Germinal center (tissue), 1 donor: ENCODE measurements around the gene GRPR.
"Not testable (repeated sequence)": the region's sequence is repeated elsewhere in the genome, so short reads cannot be mapped to it uniquely, and the experiment has no call there.

Experiments
- DNase-seq: peaks from one replicate; pipeline ENCODE4 v3.0.0; 2012; ENCODE audit warnings: mixed read lengths, low spot score

GRPR gene

DNA sequence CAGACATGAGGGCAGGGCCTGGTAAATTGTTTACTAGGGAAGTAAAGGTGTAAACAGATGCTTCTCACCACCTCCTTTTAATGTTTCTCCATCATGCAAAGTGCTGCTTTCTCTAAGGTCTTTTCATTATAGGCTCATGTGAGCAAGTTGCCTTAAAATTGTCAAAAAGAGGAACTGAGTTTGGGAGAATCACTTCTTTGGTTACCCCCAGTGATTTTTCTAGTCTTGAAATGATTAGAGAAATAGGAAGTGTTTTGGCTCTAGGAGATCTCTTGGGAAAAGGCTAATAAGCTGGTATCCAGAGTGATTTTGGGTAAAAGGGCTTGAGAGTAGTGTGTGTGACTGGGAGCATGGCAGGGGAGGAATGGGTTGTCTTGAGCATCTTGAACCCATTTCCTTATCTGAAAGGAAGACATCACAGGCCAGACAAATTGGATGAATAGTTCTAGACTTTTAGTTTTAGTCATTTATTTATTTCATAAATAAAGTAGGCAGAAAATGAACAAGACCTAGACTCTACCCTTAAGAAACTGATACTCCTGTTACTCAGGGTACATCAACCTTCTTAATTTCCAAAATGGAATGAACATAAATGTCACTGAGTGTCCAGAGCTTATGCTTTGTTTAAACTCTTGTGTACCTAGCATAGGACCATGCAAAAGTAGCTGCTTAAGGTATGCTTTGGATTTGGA is 14.2 kb downstream of the GRPR start:
- DNase-seq: peak; percentile 12

DNA sequence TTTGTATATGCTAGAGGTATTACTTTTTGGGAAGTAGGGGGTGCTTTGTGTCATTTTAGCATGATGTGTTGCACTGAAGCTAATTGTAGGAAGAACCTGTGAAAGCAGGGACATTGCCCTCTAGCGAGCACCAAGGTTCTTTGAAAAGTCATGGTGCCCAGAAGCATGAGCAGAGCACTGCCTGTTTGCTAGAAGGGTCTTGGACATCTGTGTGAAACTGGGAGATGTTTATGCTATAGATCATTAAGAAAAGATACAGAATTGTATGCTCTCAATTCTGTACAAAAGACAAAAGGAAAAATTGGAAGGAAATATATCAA is 14.7 kb downstream of the GRPR start:
- peak; percentile 8 for DNase-seq

- DNase-seq: no peak
Observed at GRCh38 chrX:16140448-16140847, 17.1 kb downstream of the GRPR start.

GRCh38 chrX:16140983-16141382 is 17.6 kb downstream of the GRPR start:
- DNase-seq: no peak

DNA sequence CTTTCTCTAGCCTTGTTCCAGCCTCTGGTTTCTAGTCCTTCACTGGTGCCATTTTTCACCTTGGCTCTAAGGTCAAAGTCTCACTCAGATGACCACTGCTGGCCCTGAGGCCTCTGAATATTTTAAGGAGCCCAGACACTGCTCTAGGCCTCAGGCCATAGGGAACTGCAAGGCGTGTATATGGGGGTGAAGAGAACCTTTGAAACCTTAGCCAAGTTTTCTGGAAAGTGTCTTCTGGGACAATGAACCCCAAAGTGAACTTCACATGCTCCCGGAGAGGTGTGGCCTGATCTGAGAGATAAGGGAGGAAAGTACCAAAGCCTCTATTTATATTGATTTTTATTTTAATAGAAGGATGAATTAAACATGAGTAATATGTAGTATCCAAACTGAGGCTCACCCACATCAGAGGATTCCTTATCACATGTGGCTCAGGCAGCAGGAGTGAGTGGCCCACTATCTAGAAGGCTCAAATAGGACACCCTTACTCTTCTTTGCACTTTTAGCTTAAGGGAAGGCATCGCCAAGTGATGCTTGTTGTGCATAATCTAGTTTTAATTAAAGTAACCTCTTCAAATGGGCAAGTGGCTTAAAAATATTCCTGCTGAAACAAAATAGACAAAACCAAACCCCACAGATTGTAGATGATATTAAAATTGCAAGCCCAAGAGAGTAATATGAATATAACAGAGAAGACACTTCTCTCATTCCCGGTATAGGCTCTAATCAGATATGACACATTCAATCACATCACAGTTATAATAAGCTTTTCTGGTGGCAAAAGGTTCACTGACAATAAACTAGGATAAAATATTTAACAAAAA is 18.3 kb downstream of the GRPR start:
- no peak for DNase-seq

GRCh38 chrX:16142246-16142558 is 18.8 kb downstream of the GRPR start:
- DNase-seq: no peak

DNA sequence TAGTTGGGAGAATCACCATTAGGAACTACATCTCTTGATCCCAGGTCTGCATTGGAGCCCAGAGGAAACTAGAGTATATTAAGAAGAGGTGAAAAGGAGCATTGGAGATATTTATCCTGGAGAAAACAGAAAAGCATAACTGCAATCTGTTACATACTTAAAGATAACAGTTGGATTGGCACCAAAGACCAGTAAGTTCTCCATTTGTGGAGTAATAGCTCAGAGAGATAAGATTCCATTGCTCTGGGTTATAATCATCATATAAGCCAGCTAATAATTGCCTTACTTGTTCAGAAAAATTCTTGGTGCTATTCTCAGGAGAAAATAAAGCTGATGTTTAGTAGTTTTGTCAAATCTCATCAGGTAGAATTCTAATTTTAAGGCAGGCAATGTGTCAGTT is 20.6 kb downstream of the GRPR start:
- DNase-seq: no peak

DNA sequence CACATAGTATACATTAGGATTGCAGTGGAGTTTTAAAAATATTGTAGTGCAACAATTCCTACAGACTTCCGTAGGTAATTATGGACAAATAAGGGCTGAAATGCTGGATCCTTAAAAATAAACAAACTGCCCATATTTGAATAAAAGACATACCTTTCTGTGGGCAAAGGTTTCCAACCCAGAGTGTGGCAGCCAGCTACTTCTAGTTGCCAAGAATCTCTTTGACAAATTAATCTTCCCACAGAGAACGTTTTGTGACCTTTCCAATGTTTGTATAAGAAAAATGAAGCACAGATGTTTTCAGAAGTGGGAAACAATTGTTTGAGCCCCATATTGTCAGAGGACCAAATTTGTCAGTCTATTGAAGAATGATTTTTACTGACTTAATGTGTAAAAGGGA is 21.1 kb downstream of the GRPR start:
- DNase-seq: no peak

- not testable (repeated sequence) for DNase-seq
Observed at GRCh38 chrX:16145093-16145492, 21.7 kb downstream of the GRPR start.

DNA sequence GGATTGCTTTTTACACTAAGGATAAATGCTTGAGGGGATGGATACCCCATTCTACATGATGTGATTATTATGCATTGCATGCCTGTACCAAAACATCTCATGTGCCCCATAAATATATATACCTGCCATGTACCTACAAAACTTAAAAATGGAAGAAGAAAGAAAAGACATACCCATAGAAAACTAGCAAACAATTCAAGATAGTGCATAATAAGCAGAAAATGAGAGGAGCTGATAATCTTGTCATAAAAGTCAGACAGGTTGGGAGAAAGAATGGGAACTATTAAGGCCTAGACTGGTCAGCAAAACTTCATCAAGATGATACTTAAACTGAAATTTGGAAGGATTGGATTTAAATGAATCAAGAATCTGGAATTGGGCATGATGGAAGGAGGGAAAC is 22.3 kb downstream of the GRPR start:
- no peak for DNase-seq

DNA sequence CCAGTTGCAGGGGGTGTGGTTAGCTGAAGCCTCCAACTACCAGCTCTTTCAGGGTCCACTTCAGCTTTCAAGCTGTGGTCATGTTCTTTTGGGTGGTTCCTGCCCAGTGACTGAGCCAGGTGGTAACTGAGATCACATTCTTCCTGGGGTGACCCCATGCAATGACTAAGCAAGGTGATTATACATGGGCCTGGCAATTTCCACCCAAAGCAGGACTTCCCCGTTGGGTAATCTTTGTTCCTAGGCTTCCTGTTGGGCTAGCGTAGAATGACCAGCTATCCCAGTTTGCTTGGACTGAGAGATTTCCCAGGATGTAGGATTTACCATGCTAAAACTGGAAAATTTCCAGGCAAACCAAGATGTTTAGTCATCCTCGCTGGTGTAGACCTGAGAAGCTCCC is 25.5 kb downstream of the GRPR start:
- DNase-seq: no peak

DNA sequence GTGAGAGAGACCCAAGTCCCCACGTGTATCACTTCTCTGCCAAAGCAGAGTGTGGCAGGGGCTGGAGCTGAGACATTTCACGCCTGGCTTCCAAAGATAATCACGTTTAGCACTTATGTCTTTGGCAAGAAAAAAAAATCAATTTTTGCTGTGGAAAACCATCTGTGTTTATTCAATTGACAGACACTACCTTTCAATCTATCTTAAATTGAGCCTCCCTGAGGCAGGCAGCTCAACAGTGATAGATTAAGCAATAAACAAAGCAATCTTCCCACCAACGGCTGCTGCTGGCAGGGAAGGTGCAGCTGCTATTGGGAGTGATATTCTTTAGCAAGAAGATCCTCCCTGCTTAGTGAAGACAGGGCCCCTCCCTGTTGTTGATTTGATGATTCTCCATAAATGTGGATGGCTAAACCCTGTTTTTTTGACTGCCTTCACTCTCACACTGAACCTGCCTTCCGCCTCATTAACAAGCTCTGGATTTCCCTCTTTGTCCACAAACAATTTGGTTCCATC is 32.3 kb downstream of the GRPR start:
- no peak for DNase-seq

DNA sequence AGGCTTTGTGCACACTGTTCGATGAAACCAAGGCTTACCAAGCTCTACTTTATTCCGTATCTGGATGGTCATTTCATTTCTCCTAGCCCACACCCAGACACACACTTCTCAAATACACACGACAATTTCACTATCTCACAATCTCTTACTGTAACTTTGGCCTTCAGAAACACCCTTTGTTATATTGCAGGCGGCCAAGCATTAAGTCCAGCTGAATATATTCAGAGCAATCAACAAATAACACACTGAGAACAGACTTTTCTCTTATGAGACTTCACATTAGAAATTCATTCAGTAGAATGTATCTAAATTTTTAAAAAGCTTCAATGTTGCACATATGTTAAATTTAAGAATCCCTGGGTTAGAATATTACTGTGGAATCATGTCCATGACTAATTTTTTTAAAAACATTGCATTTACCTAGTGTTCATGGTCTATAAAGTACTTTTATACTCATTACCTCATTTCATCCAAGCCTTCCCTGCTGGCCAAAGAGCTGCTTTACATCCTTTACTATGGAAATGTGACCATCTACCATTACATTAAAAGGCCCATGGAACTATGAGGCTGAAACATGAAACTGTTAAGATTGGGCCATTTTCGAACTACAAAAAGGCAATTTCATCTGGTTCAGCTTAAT is 33.4 kb downstream of the GRPR start:
- no peak for DNase-seq

GRCh38 chrX:16160729-16161128 is 37.4 kb downstream of the GRPR start:
- DNase-seq: no peak

DNA sequence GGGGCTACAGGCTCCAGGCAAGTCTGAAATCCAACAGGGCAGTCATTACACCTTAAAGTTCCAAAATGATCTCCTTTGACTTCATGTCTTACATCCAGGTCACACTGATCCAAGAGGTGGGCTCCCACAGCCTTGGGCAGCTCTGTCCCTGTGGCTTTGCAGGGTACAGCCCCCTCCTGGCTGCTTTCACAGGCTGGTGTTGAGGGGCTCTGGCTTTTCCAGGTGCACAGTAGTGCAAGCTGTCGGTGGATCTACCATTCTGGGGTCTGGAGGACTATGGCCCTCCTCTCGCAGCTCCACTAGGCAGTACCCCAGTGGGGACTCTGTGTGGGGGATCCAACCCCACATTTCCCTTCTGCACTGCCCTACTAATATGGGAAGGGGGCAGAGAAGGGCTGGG is 37.8 kb downstream of the GRPR start:
- not testable (repeated sequence) for DNase-seq

- DNase-seq: no peak
Observed at GRCh38 chrX:16162391-16162790, 39.0 kb downstream of the GRPR start.

DNA sequence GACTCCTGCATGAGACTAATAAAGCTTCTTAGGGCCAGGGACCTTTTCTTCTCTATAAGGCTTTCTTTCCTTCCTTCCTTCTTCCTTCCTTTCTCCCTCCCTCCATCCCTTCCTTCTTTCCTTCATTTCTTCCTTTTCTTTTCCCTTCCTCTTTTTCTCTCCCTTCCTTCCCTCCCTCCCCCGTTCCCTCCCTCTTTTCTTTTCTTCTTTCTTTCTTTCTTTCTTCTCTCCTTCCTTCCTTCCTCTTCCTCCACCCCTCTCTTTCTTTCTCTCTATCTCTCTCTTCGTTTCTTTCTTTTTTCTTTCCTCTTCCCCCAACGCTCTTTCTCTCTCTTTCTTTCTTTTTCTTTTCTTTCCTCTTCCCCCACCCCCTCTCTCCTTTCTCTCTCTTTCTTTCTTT is 41.4 kb downstream of the GRPR start:
- no peak for DNase-seq

DNA sequence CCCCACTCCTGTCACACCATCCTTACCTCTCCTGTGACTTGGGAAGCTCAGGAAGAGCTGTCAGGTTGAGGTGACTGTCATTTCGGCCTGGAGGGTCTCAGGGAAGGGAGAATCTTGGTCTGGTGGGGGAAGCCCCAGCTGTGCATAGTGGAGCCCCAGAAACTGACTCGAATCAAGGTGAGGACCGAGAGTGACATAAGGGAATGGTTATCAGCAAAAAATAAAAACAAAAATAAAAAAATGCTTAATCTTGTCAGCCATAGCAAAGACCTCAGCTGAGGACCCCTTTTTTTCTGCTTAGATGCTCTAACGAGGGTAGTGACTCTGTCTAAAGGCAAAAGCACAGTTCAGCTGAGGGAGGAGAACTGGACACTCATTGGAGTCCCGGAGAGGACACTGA is 43.8 kb downstream of the GRPR start, which contains the start of gene MAGEB17:
Gene MAGEB17, plus strand, starts transcription at position 301 of the 400 bp plus-strand sequence. CDS start 2,902 bp downstream, outside the sequence.
- DNase-seq: no peak

- DNase-seq: no peak
Observed at GRCh38 chrX:16171039-16171438, 47.7 kb downstream of the GRPR start.

- no peak for DNase-seq
Observed at GRCh38 chrX:16171944-16172343, 48.6 kb downstream of the GRPR start.

GRCh38 chrX:16172391-16172790 is 49.0 kb downstream of the GRPR start:
- no peak for DNase-seq

DNA sequence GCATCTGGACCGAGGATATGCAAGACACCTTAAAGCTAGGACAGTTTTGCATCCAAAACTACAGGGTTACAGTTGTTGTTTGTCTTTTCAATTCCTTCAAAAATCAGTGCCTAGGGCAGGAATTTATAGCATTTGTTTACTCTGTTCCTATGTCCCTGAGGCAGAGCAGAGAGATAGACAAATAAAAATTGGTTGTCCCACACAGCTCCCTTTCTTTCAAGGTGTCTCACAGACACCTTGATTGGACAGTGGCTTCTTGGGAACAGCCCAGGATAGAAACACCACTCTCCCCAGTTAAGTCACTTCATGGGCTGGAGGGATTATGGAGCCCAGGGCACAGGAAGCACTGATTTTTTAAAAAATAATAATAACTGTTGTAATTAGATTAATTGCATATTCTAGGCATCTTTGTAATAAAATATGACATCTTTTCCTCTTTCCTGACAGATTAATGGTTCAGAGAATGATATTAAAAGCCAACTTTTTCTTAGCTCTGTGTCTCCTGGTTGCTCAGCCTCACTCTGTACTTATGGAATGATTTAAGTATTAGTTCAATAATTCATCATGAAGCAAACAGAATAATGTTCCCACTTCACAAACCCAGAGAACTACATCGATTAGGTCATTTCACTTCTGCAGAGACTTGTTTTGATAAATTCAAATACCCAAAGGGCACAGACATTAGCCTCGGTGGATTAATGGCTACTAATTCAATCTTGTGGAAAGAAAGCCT is 52.1 kb downstream of the GRPR start:
- DNase-seq: no peak
